ENCODE data around the gene ABCC1. TPM values are rescaled to one million over a fixed set of nuclear protein-coding genes. Genes with fewer than 3 reads are reported as not detected.

The ABCC1 gene
- total RNA-seq, 2 donors from 2014 or later: 66.0 to 67.0 TPM

GRCh38 chr16:16107839-16108238 is 158.4 kb downstream of the ABCC1 start:
- no peaks in the 10 kb centered on the region for H3K4me1 Mint-ChIP-seq
- H3K27ac Mint-ChIP-seq: no peak overlapping the region
- no peaks in the 10 kb centered on the region for H3K27me3 Mint-ChIP-seq

DNA sequence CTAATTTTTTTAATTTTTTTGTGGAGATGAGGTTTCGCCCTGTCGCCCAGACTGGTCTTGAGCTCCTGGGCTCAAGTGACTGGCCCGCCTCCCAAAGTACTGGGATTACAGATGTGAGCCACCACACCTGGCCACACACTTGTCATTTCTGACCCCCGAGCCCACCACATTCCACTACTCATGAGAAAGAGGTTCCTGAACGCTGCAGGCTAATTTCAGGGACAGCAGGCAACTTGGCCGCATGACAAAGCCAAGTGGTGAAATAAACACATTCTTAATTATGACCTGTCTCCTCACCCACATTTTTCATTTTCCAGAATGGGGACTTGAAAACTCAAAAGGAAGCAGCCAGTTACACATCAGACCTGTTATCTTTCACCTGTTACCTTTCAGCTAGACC is 159.3 kb downstream of the ABCC1 start:
- Mint-ChIP-seq H3K27ac (no peak overlapping the region), H3K27me3 (no peaks in the 10 kb centered on the region), H3K36me3 (ENCODE audit: low read depth) (peaks cover 10% of the 10 kb centered on the region), H3K4me3 (no peak overlapping the region), H3K4me1 (no peaks in the 10 kb centered on the region)
- ATAC-seq (no peak), DNase-seq (no peak)
- H3K9me3 ChIP-seq (ENCODE audit: control insufficient read depth, low read length, poor library complexity, severe bottlenecking): no peaks in the 10 kb centered on the region

More at GRCh38 chr16:16107839-16108238, 158.4 kb downstream of the ABCC1 start:
- ATAC-seq (no peak), DNase-seq (no peak)
- no peaks in the 10 kb centered on the region for H3K9me3 ChIP-seq (ENCODE audit: control insufficient read depth, low read length, poor library complexity, severe bottlenecking)
- no peak overlapping the region for H3K4me3 Mint-ChIP-seq
- peaks cover 12% of the 10 kb centered on the region for H3K36me3 Mint-ChIP-seq (ENCODE audit: low read depth)

GRCh38 chr16:16109453-16110110 is 160.2 kb downstream of the ABCC1 start:
- ATAC-seq (no peak), DNase-seq (no peak)
- no peak overlapping the region for H3K27ac Mint-ChIP-seq
- no peaks in the 10 kb centered on the region for H3K9me3 ChIP-seq (ENCODE audit: control insufficient read depth, low read length, poor library complexity, severe bottlenecking)
- H3K4me3 Mint-ChIP-seq: no peak overlapping the region
- H3K36me3 Mint-ChIP-seq (ENCODE audit: low read depth): peaks cover 8% of the 10 kb centered on the region
- H3K4me1 Mint-ChIP-seq: no peaks in the 10 kb centered on the region
- no peaks in the 10 kb centered on the region for H3K27me3 Mint-ChIP-seq

DNA sequence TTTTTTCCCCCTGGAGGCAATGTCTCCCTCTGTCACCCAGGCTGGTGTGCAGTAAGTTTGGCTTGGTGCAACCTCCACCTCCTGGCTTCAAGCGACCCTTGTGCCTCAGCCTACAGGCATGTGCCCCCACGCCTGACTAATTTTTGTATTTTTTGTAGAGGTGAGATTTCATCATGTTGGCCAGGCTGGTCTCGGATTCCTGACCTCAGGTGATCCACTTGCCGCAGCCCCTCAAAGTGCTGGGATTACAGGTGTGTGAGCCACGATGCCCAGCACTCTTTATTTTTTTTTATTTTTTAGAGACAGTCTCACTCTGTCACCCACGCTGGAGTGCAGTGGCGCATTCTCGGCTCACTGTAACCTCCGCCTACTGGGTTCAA is 160.7 kb downstream of the ABCC1 start:
- Mint-ChIP-seq H3K4me1 (no peaks in the 10 kb centered on the region), H3K27me3 (no peaks in the 10 kb centered on the region), H3K27ac (no peak overlapping the region), H3K4me3 (no peak overlapping the region), H3K36me3 (ENCODE audit: low read depth) (peaks cover 11% of the 10 kb centered on the region)
- H3K9me3 ChIP-seq (ENCODE audit: control insufficient read depth, low read length, poor library complexity, severe bottlenecking): no peaks in the 10 kb centered on the region
- no peak for DNase-seq
- no peak for ATAC-seq

GRCh38 chr16:16111639-16112038 is 162.2 kb downstream of the ABCC1 start:
- ATAC-seq (no peak), DNase-seq (no peak)
- H3K27ac Mint-ChIP-seq: peak overlapping the region; percentile 54
- H3K27me3 Mint-ChIP-seq: no peaks in the 10 kb centered on the region
- peaks cover 11% of the 10 kb centered on the region for H3K36me3 Mint-ChIP-seq (ENCODE audit: low read depth)
- no peak overlapping the region for H3K4me3 Mint-ChIP-seq
- H3K9me3 ChIP-seq (ENCODE audit: control insufficient read depth, low read length, poor library complexity, severe bottlenecking): no peaks in the 10 kb centered on the region
- H3K4me1 Mint-ChIP-seq: no peaks in the 10 kb centered on the region

- no peak overlapping the region for H3K27ac Mint-ChIP-seq
- DNase-seq (no peak), ATAC-seq (no peak)
- H3K9me3 ChIP-seq (ENCODE audit: control insufficient read depth, low read length, poor library complexity, severe bottlenecking): no peaks in the 10 kb centered on the region
- H3K4me1 Mint-ChIP-seq: no peaks in the 10 kb centered on the region
- H3K27me3 Mint-ChIP-seq: no peaks in the 10 kb centered on the region
- no peak overlapping the region for H3K4me3 Mint-ChIP-seq
- peaks cover 16% of the 10 kb centered on the region for H3K36me3 Mint-ChIP-seq (ENCODE audit: low read depth)
Observed at GRCh38 chr16:16112450-16113053, 163.1 kb downstream of the ABCC1 start.

DNA sequence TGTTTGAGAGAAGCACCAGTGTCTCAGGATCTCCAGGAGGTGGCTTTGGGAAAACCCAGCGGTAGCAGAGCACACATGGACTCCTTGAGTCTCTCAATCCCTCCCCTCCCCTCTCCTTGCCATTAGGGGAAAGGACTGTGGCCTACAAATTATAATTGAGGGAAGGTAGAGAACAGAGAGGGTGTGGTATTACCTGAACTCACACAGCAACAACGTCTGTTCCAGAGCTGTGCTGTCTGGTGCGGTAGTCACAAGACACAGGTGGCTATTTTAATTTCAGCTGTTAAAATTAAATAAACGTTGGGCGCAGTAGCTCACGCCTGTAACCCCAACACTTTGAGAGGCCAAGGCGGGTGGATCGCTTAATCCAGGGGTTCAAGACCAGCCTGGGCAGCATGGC is 163.7 kb downstream of the ABCC1 start:
- ATAC-seq: no peak
- Mint-ChIP-seq H3K4me3 (no peak overlapping the region), H3K36me3 (ENCODE audit: low read depth) (peaks cover 16% of the 10 kb centered on the region), H3K27me3 (no peaks in the 10 kb centered on the region), H3K4me1 (no peaks in the 10 kb centered on the region), H3K27ac (no peak overlapping the region)
- no peak for DNase-seq
- H3K9me3 ChIP-seq (ENCODE audit: control insufficient read depth, low read length, poor library complexity, severe bottlenecking): peaks cover 3% of the 10 kb centered on the region

GRCh38 chr16:16116841-16117240 is 167.4 kb downstream of the ABCC1 start:
- Mint-ChIP-seq H3K4me3 (no peak overlapping the region), H3K4me1 (peaks cover 7% of the 10 kb centered on the region), H3K27me3 (no peaks in the 10 kb centered on the region), H3K27ac (peak overlapping the region; percentile 43), H3K36me3 (ENCODE audit: low read depth) (peaks cover 14% of the 10 kb centered on the region)
- H3K9me3 ChIP-seq (ENCODE audit: control insufficient read depth, low read length, poor library complexity, severe bottlenecking): peaks cover 3% of the 10 kb centered on the region
- no peak for ATAC-seq
- DNase-seq: no peak

GRCh38 chr16:16118337-16118736 is 168.9 kb downstream of the ABCC1 start:
- Mint-ChIP-seq H3K4me1 (peaks cover 7% of the 10 kb centered on the region), H3K4me3 (no peak overlapping the region), H3K36me3 (ENCODE audit: low read depth) (peaks cover 16% of the 10 kb centered on the region), H3K27ac (no peak overlapping the region), H3K27me3 (no peaks in the 10 kb centered on the region)
- no peak for DNase-seq
- H3K9me3 ChIP-seq (ENCODE audit: control insufficient read depth, low read length, poor library complexity, severe bottlenecking): peaks cover 3% of the 10 kb centered on the region
- ATAC-seq: no peak

GRCh38 chr16:16120044-16120381 is 170.6 kb downstream of the ABCC1 start:
- ATAC-seq: no peak

GRCh38 chr16:16120382-16121184 is 171.2 kb downstream of the ABCC1 start:
- peaks cover 6% of the 10 kb centered on the region for H3K9me3 ChIP-seq (ENCODE audit: control insufficient read depth, low read length, poor library complexity, severe bottlenecking)
- Mint-ChIP-seq H3K4me3 (no peak overlapping the region), H3K27ac (peak overlapping the region; percentile 79), H3K4me1 (peaks cover 7% of the 10 kb centered on the region), H3K36me3 (ENCODE audit: low read depth) (peaks cover 13% of the 10 kb centered on the region), H3K27me3 (no peaks in the 10 kb centered on the region)
- ATAC-seq (peak; percentile 28), DNase-seq (no peak)

More at GRCh38 chr16:16120044-16120381, 170.6 kb downstream of the ABCC1 start:
- Mint-ChIP-seq H3K4me1 (peaks cover 7% of the 10 kb centered on the region), H3K27me3 (no peaks in the 10 kb centered on the region), H3K36me3 (ENCODE audit: low read depth) (peaks cover 14% of the 10 kb centered on the region), H3K4me3 (no peak overlapping the region), H3K27ac (peak overlapping the region; percentile 79)
- H3K9me3 ChIP-seq (ENCODE audit: control insufficient read depth, low read length, poor library complexity, severe bottlenecking): peaks cover 5% of the 10 kb centered on the region
- DNase-seq: no peak

GRCh38 chr16:16121185-16121727 is 171.8 kb downstream of the ABCC1 start:
- H3K4me1 Mint-ChIP-seq: peaks cover 7% of the 10 kb centered on the region
- H3K27me3 Mint-ChIP-seq: no peaks in the 10 kb centered on the region
- DNase-seq (no peak), ATAC-seq (no peak)
- H3K4me3 Mint-ChIP-seq: no peak overlapping the region
- no peak overlapping the region for H3K27ac Mint-ChIP-seq
- H3K36me3 Mint-ChIP-seq (ENCODE audit: low read depth): peaks cover 13% of the 10 kb centered on the region
- peaks cover 6% of the 10 kb centered on the region for H3K9me3 ChIP-seq (ENCODE audit: control insufficient read depth, low read length, poor library complexity, severe bottlenecking)

- ATAC-seq (no peak), DNase-seq (no peak)
- peaks cover 9% of the 10 kb centered on the region for H3K36me3 Mint-ChIP-seq (ENCODE audit: low read depth)
- H3K4me3 Mint-ChIP-seq: no peak overlapping the region
- peaks cover 6% of the 10 kb centered on the region for H3K9me3 ChIP-seq (ENCODE audit: control insufficient read depth, low read length, poor library complexity, severe bottlenecking)
- peaks cover 7% of the 10 kb centered on the region for H3K4me1 Mint-ChIP-seq
- H3K27ac Mint-ChIP-seq: no peak overlapping the region
- H3K27me3 Mint-ChIP-seq: no peaks in the 10 kb centered on the region
Observed at GRCh38 chr16:16122264-16122663, 172.8 kb downstream of the ABCC1 start.
